Pancreas (tissue), 10 donors: ENCODE measurements around the gene TEX264. TPM values are rescaled to one million over a fixed set of nuclear protein-coding genes. Genes with fewer than 3 reads are reported as not detected.

Source experiments
- ATAC-seq, 4 donors: fragments of 200-7000 bp; cut with Tn5 transposase; one replicate each; pipeline versions ENCODE4 v1.8.0 to v1.9.1; 2020; ENCODE audit warnings: mild to moderate bottlenecking in 4 of 4, moderate library complexity in 4 of 4
- DNase-seq, 6 donors: peaks; one replicate each; pipeline ENCODE4 v3.0.0-alpha.2; 2020
- FAIRE-seq: peaks from 2 replicates; lab custom pipeline; 2012; peaks lifted over from hg19 to GRCh38; lab: Jason Lieb, UNC
- H3K27ac ChIP-seq, 4 donors: fragments of 200-600 bp; sonication (generic); 1 replicate in 3 of 4; 2 replicates in 1 of 4; pipeline versions ENCODE4 v1.5.0 to v1.8.0; 2020
- H3K27me3 ChIP-seq, 4 donors: fragments of 200-600 bp; one replicate each; pipeline ENCODE4 v1.8.0; 2021
- H3K36me3 ChIP-seq, 3 donors: fragments of 200-600 bp; sonication (generic) in 1 of 3; one replicate each; pipeline versions ENCODE4 v1.5.0 to v1.8.0; 2020 to 2021
- H3K4me1 ChIP-seq, 3 donors: fragments of 200-600 bp; one replicate each; pipeline ENCODE4 v1.8.0; 2021
- H3K4me3 ChIP-seq, 4 donors: fragments of 200-600 bp; sonication (generic) in 2 of 4; one replicate each; pipeline versions ENCODE4 v1.5.0 to v1.8.0; 2020 to 2021
- H3K9me3 ChIP-seq, 4 donors: fragments of 200-600 bp; one replicate each; pipeline ENCODE4 v1.8.0; 2021
- WGBS, 2 donors: extraction: QIAGEN DNeasy Blood & Tissue Kit; methylation state at CpG; one replicate each; pipeline ENCODE4 v1.1.7; 2013; 5-methylcytosine and 5-hydroxymethylcytosine counted together
- intact Hi-C, 3 donors: fragments of 100-400 bp; cut with DNase I; formaldehyde crosslinking; loops; one replicate each; pipeline versions ENCODE4 v1.11.1 to v1.14.2; 2022
- polyA plus RNA-seq, 2 donors: library from polyadenylated mRNA; stranded (reverse); fragments of 200-250 nt; gene quantifications; one replicate each; pipeline ENCODE4 v1.2.3, GENCODE V29; 2013
- total RNA-seq, 6 donors: library from RNA; stranded (reverse); fragmentation: NEBNext Ultra II Directional in 4 of 6; extraction: Animal tissue kit (Norgen Biotek cat#: 25700) in 4 of 6; gene quantifications; one replicate each; pipeline versions ENCODE4 v1.2.1 to v1.2.4, GENCODE V29; 2021 to 2023
- TF ChIP-seq, protein P1 (sequence below), 4 donors: fragments of 200-600 bp; sonication (generic) in 3 of 4; IDR thresholded peaks; one replicate each; pipeline versions ENCODE4 v1.5.0 to v1.8.0; 2021; ENCODE audit warnings: antibody characterized with exemption in 4 of 4
- donor health status: healthy with polysubstance abuse.
- donor health status: DM: no; HTN: no; CAD: no; lungs with moderate emphysema.
- donor health status: DM: no; HTN: no; CAD: no.
- donor health status: control.
- donor health status: control.
- donor health status: Bipolar disorder and iron deficiency.
- donor health status: DM: yes; HTN: yes; CAD: no.
- donor health status: DM: no; HTN: no; CAD: no.
- donor health status: DM: no; HTN: no; CAD: no.
- donor health status: DM: yes; HTN: yes; CAD: no.

Gene TEX264
- total and polyA plus RNA-seq, 8 donors = 20.9 to 59.3 (median 25.5) TPM

DNA sequence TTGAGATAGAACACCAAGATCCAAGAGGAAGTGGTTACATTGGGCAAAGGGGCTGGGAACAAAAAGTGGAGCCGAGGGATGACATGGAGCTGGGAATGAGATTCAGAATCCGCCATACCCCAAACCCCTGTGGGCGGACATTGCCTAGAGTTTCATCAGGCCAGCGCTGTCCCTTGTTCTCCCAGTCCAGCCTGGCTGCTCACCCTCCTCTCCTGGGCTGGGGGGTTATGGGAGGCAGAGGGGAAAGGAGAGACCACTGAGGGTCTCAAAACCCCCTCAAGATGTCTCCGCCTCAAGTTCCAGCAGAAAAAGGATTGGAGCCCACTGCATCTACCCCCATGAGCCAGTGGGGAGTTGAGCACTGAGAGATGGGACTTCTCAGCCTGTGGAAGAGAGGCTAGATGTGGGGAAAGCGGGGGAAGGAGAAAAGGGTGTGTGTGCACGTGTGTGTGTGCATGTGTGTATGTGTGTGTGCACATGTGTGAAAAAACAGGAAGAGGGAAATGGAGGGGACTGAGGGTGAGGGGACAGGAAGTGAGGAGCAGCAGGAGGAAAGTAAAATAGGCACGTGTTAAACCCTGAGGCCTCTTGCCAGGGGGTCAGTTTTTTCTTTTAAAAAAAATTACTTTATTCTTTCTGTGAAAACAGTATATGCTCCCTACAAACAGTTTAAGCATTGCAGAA is 50.2 kb downstream of the TEX264 start:
- Histone ChIP-seq H3K9me3 (no peaks in the 10 kb centered on the region), H3K27ac (no peak overlapping the region), H3K36me3 (no peaks in the 10 kb centered on the region), H3K4me1 (no peaks in the 10 kb centered on the region), H3K4me3 (no peak overlapping the region), H3K27me3 (no peaks in the 10 kb centered on the region)
- DNase-seq (no peak), FAIRE-seq (no peak), ATAC-seq (no peak)
- WGBS, 2 donors = 72 to 80% methylated on average over 8 of the region's 8 CpGs
- TF ChIP-seq, protein P1, sequence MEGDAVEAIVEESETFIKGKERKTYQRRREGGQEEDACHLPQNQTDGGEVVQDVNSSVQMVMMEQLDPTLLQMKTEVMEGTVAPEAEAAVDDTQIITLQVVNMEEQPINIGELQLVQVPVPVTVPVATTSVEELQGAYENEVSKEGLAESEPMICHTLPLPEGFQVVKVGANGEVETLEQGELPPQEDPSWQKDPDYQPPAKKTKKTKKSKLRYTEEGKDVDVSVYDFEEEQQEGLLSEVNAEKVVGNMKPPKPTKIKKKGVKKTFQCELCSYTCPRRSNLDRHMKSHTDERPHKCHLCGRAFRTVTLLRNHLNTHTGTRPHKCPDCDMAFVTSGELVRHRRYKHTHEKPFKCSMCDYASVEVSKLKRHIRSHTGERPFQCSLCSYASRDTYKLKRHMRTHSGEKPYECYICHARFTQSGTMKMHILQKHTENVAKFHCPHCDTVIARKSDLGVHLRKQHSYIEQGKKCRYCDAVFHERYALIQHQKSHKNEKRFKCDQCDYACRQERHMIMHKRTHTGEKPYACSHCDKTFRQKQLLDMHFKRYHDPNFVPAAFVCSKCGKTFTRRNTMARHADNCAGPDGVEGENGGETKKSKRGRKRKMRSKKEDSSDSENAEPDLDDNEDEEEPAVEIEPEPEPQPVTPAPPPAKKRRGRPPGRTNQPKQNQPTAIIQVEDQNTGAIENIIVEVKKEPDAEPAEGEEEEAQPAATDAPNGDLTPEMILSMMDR (IDR thresholded peaks at IDR 0.05) = no peak
- intact Hi-C loops = no loop called here

DNA sequence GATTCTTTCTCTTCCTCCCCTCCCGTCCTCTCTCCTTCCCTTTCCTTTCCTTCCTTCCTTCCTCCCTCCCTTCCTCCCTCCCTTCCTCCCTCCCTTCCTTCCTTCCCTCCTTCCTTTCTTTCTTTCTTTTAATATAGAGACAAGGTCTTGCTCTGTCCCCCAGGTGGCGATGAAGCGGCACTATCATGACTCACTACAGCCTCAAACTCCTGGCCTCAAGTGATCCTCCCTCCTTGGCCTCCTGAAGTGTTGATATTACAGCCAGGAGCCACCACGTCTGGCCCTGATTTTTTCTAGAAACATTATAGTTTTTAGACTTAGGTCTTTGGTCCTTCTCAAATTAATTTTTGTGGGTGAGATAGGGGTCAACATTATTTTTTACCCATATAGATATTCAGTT is 51.3 kb downstream of the TEX264 start:
- no peaks in the 10 kb centered on the region for H3K27me3 ChIP-seq
- no peaks in the 10 kb centered on the region for H3K36me3 ChIP-seq
- H3K4me1 ChIP-seq = no peaks in the 10 kb centered on the region
- FAIRE-seq (no peak), DNase-seq (no peak), ATAC-seq (no peak)
- intact Hi-C loops = no loop called here
- no peak overlapping the region for H3K4me3 ChIP-seq
- no peaks in the 10 kb centered on the region for H3K9me3 ChIP-seq
- 69 to 77% methylated on average over 4 of the region's 4 CpGs for WGBS, 2 donors
- TF ChIP-seq, protein P1 (IDR thresholded peaks at IDR 0.05) = no peak
- H3K27ac ChIP-seq = no peak overlapping the region

DNA sequence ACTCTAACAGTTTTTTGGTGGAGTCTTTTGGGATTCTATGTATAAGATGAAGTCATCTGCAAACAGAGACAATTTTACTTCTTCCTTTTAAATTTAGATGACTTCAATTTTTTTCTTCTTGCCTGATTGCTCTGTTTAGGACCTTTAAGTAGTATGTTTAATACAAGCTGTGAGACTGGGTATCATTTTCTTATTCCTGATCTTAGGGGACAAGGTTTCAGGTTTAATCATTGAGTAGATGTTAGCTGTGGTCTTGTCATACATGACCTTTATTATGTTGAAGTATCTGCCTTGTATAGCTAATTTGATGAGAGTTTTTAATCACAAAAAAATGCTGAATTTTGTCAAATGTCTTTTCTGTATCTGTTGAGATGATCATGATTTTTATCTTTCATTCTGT is 56.4 kb downstream of the TEX264 start:
- Histone ChIP-seq H3K9me3 (no peaks in the 10 kb centered on the region), H3K27ac (no peak overlapping the region), H3K27me3 (no peaks in the 10 kb centered on the region), H3K4me1 (no peaks in the 10 kb centered on the region), H3K36me3 (no peaks in the 10 kb centered on the region), H3K4me3 (no peak overlapping the region)
- ATAC-seq (no peak), FAIRE-seq (no peak), DNase-seq (no peak)
- intact Hi-C loops = no loop called here
- TF ChIP-seq, protein P1 (IDR thresholded peaks at IDR 0.05) = no peak

DNA sequence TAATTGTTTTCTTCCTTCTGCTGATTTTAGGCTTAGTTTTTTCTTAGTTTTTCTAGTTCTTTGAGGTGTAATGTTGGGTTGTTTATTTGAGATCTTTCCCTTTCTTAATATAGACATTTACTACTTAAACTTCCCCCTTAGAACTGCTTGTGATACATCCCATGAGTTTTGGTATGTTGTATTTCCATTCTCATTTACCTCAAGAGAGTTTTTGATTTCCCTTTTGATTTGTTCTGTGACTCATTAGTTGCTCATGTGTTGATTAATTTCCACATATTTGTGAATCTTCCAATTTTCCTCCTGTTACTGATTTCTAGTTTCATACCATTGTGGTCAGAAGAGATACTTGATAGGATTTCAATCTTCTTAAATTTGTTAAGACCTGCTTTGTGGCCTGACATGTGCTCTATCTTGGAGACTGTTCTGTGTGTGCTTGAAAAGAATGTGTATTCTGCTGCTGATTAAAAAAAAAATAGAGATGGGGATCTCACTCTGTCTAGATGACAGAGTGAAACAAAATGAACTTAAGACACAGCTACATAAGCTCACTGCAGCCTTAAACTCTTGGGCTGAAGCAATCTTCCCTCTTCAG is 58.1 kb downstream of the TEX264 start:
- no peak overlapping the region for H3K27ac ChIP-seq
- no peaks in the 10 kb centered on the region for H3K36me3 ChIP-seq
- DNase-seq (no peak), FAIRE-seq (no peak), ATAC-seq (no peak)
- no peaks in the 10 kb centered on the region for H3K27me3 ChIP-seq
- TF ChIP-seq, protein P1 (IDR thresholded peaks at IDR 0.05) = no peak
- H3K4me3 ChIP-seq = no peak overlapping the region
- H3K9me3 ChIP-seq = no peaks in the 10 kb centered on the region
- H3K4me1 ChIP-seq = no peaks in the 10 kb centered on the region
- intact Hi-C loops = no loop called here

DNA sequence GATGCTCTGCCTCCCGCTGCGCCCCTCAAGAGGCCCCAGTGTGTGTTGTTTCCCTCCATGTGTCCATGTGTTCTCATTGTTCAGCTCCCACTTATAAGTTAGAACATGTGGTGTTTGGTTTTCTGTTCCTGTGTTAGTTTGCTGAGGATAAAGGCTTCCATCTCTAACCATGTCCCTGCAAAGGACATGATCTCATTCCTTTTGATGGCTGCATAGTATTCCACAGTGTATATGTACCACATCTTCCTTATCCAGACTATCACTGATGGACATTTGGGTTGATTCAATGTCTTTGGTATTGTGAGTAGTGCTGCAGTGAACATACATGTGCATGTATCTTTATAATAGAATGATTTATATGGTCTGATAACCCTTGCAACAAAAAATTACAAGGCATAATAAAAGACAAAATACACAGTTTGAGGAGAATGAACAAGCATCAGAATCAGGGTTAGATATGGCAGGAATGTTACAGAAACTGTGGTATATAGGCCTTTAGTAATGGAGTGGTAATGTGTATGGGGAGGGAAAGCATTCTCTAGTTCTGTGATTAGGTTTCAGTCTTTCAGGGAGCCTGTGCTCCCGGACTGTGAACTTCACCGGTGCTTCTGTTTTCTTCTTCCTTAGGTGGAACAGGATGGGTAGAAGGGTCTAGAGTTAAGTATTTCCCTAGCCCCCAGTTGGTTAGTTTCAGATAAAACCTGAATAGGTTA is 63.0 kb downstream of the TEX264 start:
- FAIRE-seq (no peak), DNase-seq (no peak), ATAC-seq (no peak)
- H3K36me3 ChIP-seq = no peaks in the 10 kb centered on the region
- H3K9me3 ChIP-seq = no peaks in the 10 kb centered on the region
- WGBS, 2 donors = 85 to 87% methylated on average over 4 of the region's 4 CpGs
- intact Hi-C loops = no loop called here
- H3K27me3 ChIP-seq = no peaks in the 10 kb centered on the region
- H3K27ac ChIP-seq = no peak overlapping the region
- no peak overlapping the region for H3K4me3 ChIP-seq
- TF ChIP-seq, protein P1 (IDR thresholded peaks at IDR 0.05) = no peak
- no peaks in the 10 kb centered on the region for H3K4me1 ChIP-seq
